ENCODE data around the gene PPIF. TPM values are rescaled to one million over a fixed set of nuclear protein-coding genes. Genes with fewer than 3 reads are reported as not detected.

PPIF gene
- total and polyA plus RNA-seq, 2 donors (not counting 3 experiments of a cell fraction or from before 2014, with no cell fraction given): 50.7 to 51.2 TPM

DNA sequence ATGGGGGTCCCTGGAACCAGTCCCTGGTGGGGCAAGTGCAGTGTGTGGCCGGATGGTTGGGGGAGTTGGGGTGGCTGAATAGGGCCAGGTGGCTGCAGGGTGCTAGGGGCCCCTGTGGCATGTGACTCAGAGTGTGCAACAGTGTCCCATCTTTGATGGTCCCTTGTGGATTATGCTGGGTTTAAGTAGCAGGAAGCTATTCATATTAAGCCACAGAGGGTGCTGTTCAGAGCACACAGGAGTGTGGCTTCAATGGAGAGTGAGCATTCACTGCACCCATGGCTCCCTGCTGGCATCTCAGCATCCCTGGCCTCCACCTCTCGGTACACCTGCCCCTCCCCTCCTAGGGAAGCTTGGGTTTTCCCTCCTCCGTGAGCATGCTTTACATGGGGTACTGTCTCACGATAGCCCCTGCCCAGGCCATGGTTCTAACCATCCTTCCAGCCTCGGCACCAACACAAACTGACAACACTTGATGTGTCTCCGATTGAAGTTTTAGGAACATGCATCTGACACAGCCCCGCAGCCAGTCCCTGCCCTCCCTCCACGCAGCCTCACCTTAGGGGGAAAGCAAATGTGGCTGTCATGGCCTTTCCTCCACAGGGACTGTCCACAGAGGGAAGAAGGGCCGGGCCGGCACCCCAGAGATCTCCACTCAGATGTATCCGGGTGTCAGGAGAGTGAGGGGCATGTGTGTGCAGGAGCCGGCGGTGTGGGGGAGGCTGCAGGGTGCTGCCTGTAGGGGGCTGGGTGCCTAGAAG, 30.4 kb upstream of the PPIF start:
- H3K9me3 ChIP-seq (replicated peaks; ENCODE audit: control insufficient read depth, insufficient read depth, low read length): no peaks in the 10 kb centered on the region
- H3K27me3 ChIP-seq (ENCODE audit: control insufficient read depth in 2 of 2, insufficient read depth in 2 of 2, low read length in 2 of 2): no peaks in the 10 kb centered on the region
- H3K36me3 ChIP-seq (ENCODE audit: control insufficient read depth in 2 of 2, extremely low read depth in 1 of 2, insufficient read depth in 2 of 2, low read length in 2 of 2): peaks cover 10 to 18% of the 10 kb centered on the region in 2 experiments
- dilution Hi-C loops (cut with MboI; ENCODE audit: extremely low pct_ligation_motif_present, low sequenced_read_pairs): no loop called here
- H3K9ac ChIP-seq (replicated peaks; ENCODE audit: extremely low read depth, insufficient read depth, low read length): no peak overlapping the region
- DNase-seq (ENCODE audit: low read depth, low spot score) (peak; percentile 9), FAIRE-seq (no peak)
- no peak overlapping the region for H3K27ac ChIP-seq (ENCODE audit: insufficient read depth, low read depth, low read length)
- no peak overlapping the region for H3K4me3 ChIP-seq (replicated peaks in 1 of 3; ENCODE audit: insufficient read depth in 1 of 3, low read depth in 1 of 3, low read length in 3 of 3)
- no peak overlapping the region for H2AFZ ChIP-seq (ENCODE audit: low read depth, low read length)
- no peaks in the 10 kb centered on the region for H3K9me1 ChIP-seq (replicated peaks; ENCODE audit: control insufficient read depth, extremely low read depth, insufficient read depth, low read length)
- H4K20me1 ChIP-seq (replicated peaks; ENCODE audit: control insufficient read depth, extremely low read depth, insufficient read depth, low read length): no peaks in the 10 kb centered on the region
- TF ChIP-seq, protein P1, sequence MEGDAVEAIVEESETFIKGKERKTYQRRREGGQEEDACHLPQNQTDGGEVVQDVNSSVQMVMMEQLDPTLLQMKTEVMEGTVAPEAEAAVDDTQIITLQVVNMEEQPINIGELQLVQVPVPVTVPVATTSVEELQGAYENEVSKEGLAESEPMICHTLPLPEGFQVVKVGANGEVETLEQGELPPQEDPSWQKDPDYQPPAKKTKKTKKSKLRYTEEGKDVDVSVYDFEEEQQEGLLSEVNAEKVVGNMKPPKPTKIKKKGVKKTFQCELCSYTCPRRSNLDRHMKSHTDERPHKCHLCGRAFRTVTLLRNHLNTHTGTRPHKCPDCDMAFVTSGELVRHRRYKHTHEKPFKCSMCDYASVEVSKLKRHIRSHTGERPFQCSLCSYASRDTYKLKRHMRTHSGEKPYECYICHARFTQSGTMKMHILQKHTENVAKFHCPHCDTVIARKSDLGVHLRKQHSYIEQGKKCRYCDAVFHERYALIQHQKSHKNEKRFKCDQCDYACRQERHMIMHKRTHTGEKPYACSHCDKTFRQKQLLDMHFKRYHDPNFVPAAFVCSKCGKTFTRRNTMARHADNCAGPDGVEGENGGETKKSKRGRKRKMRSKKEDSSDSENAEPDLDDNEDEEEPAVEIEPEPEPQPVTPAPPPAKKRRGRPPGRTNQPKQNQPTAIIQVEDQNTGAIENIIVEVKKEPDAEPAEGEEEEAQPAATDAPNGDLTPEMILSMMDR (IDR thresholded peaks at IDR 0.05; ENCODE audit: extremely low read depth in 1 of 2, insufficient read depth in 1 of 2, low read depth in 1 of 2, low read length in 2 of 2): no peak
- TF ChIP-seq, protein P2, sequence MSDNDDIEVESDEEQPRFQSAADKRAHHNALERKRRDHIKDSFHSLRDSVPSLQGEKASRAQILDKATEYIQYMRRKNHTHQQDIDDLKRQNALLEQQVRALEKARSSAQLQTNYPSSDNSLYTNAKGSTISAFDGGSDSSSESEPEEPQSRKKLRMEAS (IDR thresholded peaks at IDR 0.05; ENCODE audit: insufficient read depth, insufficient read length): no peak
- TF ChIP-seq GATA2 (IDR thresholded peaks at IDR 0.05; ENCODE audit: insufficient read depth, insufficient read length, low read depth, low read length): no peak
- no peak for TF ChIP-seq JUN (IDR thresholded peaks at IDR 0.05; ENCODE audit: borderline replicate concordance, insufficient read depth, insufficient read length, low read depth)
- no peak for TF ChIP-seq MYC (IDR thresholded peaks at IDR 0.05; ENCODE audit: low read depth, low read length)
- no peak for TF ChIP-seq FOS (IDR thresholded peaks at IDR 0.05; ENCODE audit: borderline replicate concordance, insufficient read depth, low read length)
- TF ChIP-seq POLR2AphosphoS5 (IDR thresholded peaks at IDR 0.05; ENCODE audit: insufficient read depth, low read depth, low read length): no peak
- TF ChIP-seq EZH2 (IDR thresholded peaks at IDR 0.05; ENCODE audit: borderline replicate concordance, low read depth, low read length, severe bottlenecking): no peak
- TF ChIP-seq POLR2A (IDR thresholded peaks at IDR 0.05; ENCODE audit: low read depth, low read length): no peak
- peaks cover 11% of the 10 kb centered on the region for H3K4me1 ChIP-seq (ENCODE audit: control insufficient read depth, extremely low read depth, insufficient read depth, low read length)
- H3K4me2 ChIP-seq (ENCODE audit: insufficient read depth, low read length): no peak overlapping the region
- H3K79me2 ChIP-seq (ENCODE audit: control insufficient read depth, insufficient read depth, low read length): no peaks in the 10 kb centered on the region
- CTCF ChIA-PET: interaction anchor here (1.2 to 1.6 kb wide), 4 partner anchors 18 to 28 kb away, joined by 3 to 4 read pairs (median 3); no protein-coding TSS in a partner anchor
- POLR2A ChIA-PET: no interaction called here
- BruUV-seq (replicated peaks): no TSS peak
- intact Hi-C loops (cut with micrococcal nuclease): no loop called here
